NB4 (cell line): ENCODE data around the gene FOXL1.

ENCODE experiments used
- DNase-seq: peaks from one replicate; pipeline ENCODE4 v3.0.0; 2010; ENCODE audit warnings: low read depth
- H3K4me3 ChIP-seq: one replicate; pipeline ENCODE4 v1.5.1; 2011; ENCODE audit warnings: mild to moderate bottlenecking, low read depth, low read length, moderate library complexity
- CTCF ChIP-seq: IDR thresholded peaks from one replicate; pipeline ENCODE4 v1.5.1; 2012; ENCODE audit warnings: low read depth, low read length
- MAX ChIP-seq: IDR thresholded peaks from 2 replicates; pipeline ENCODE4 v1.6.1; 2011; ENCODE audit warnings: low read depth, low read length
- MYC ChIP-seq: IDR thresholded peaks from 2 replicates; pipeline ENCODE4 v1.6.1; 2011; ENCODE audit warnings: low read depth, low read length
- POLR2A ChIP-seq: IDR thresholded peaks from 2 replicates; pipeline ENCODE4 v1.6.1; 2011; ENCODE audit warnings: mild to moderate bottlenecking; ENCODE audit not compliant: insufficient read length; ENCODE audit errors: extremely low read depth

The FOXL1 gene

GRCh38 chr16:86625029-86625428 lies 46.7 kb downstream of the FOXL1 start:
- H3K4me3 ChIP-seq = no peak overlapping the region
- no peak for DNase-seq
- no peak for TF ChIP-seq CTCF
- no peak for TF ChIP-seq MYC
- no peak for TF ChIP-seq MAX
- TF ChIP-seq POLR2A = no peak

- no peak overlapping the region for H3K4me3 ChIP-seq
- no peak for TF ChIP-seq MAX
- no peak for TF ChIP-seq MYC
- TF ChIP-seq CTCF = no peak
- TF ChIP-seq POLR2A = no peak
- DNase-seq = no peak
Observed at GRCh38 chr16:86625821-86626220, 47.5 kb downstream of the FOXL1 start.

GRCh38 chr16:86626284-86626683 lies 47.9 kb downstream of the FOXL1 start:
- no peak for DNase-seq
- TF ChIP-seq CTCF = no peak
- no peak for TF ChIP-seq MAX
- TF ChIP-seq MYC = no peak
- no peak for TF ChIP-seq POLR2A
- H3K4me3 ChIP-seq = no peak overlapping the region

GRCh38 chr16:86626966-86627365 lies 48.6 kb downstream of the FOXL1 start:
- DNase-seq = no peak
- no peak overlapping the region for H3K4me3 ChIP-seq
- TF ChIP-seq POLR2A = no peak
- TF ChIP-seq CTCF = no peak
- TF ChIP-seq MYC = no peak
- TF ChIP-seq MAX = no peak

- no peak for DNase-seq
- TF ChIP-seq MAX = no peak
- TF ChIP-seq POLR2A = no peak
- TF ChIP-seq MYC = no peak
- no peak overlapping the region for H3K4me3 ChIP-seq
Observed at GRCh38 chr16:86628614-86629013, 50.3 kb downstream of the FOXL1 start.

- H3K4me3 ChIP-seq = no peak overlapping the region
- no peak for DNase-seq
Observed at GRCh38 chr16:86630471-86630870, 52.1 kb downstream of the FOXL1 start.

More at GRCh38 chr16:86630471-86630870, 52.1 kb downstream of the FOXL1 start:
- TF ChIP-seq MYC (no peak), POLR2A (no peak), MAX (no peak), CTCF (no peak)
